Measurements from ENCODE around the gene PCBP3. TPM values are rescaled to one million over a fixed set of nuclear protein-coding genes. Genes with fewer than 3 reads are reported as not detected.
"Not testable (repeated sequence)": the region's sequence is repeated elsewhere in the genome, so short reads cannot be mapped to it uniquely, and the experiment has no call there.

Gene PCBP3
- total RNA-seq, 2 experiments from 2014 or later = 0.86 to 1.2 TPM

- ChIA-PET CTCF (no interaction called here), POLR2A (no interaction called here)
Observed at GRCh38 chr21:45846373-45847160, 203.0 kb downstream of the PCBP3 start.

DNA sequence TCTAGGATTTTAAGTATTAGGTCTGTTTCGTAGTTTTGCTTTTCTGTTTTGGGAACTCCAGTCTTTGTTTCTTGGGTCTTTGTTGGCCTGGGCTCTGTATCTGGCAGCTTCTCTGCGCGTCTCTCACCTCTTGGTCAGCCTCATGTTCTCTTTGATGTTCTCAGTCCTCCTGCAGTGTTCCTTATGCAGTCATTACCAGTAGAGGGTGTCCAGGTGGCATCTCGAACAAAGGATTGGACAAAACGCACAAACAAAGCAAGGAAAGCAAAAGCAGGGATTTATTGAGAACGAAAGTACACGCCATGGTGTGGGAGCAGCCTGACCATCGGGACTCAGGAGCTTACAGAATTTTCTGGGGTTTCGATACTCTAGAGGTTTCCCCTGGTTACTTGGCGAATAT, 204.3 kb downstream of the PCBP3 start:
- POLR2A ChIA-PET = no interaction called here
- CTCF ChIA-PET = no interaction called here

GRCh38 chr21:45848331-45848730, 204.8 kb downstream of the PCBP3 start:
- CTCF ChIA-PET = no interaction called here

GRCh38 chr21:45848805-45849204, 205.3 kb downstream of the PCBP3 start:
- CTCF ChIA-PET = no interaction called here

More at GRCh38 chr21:45848331-45848730, 204.8 kb downstream of the PCBP3 start:
- POLR2A ChIA-PET = no interaction called here

GRCh38 chr21:45849651-45850050, 206.1 kb downstream of the PCBP3 start:
- CTCF ChIA-PET = no interaction called here

More at GRCh38 chr21:45848805-45849204, 205.3 kb downstream of the PCBP3 start:
- POLR2A ChIA-PET = no interaction called here

GRCh38 chr21:45850181-45850580, 206.7 kb downstream of the PCBP3 start:
- CTCF ChIA-PET = no interaction called here

More at GRCh38 chr21:45849651-45850050, 206.1 kb downstream of the PCBP3 start:
- POLR2A ChIA-PET = no interaction called here

DNA sequence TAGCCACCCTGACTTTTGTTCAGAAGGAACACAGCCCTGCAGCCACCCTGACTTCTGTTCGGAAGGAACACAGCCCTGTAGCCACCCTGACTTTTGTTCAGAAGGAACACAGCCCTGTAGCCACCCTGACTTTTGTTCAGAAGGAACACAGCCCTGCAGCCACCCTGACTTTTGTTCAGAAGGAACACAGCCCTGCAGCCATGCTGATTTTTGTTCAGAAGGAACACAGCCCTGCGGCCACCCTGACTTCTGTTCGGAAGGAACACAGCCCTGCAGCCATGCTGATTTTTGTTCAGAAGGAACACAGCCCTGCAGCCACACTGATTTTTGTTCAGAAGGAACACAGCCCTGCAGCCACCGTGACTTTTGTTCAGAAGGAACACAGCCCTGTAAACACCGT, 208.9 kb downstream of the PCBP3 start:
- CTCF ChIA-PET, POLR2A ChIA-PET: not testable (repeated sequence)

More at GRCh38 chr21:45850181-45850580, 206.7 kb downstream of the PCBP3 start:
- POLR2A ChIA-PET = no interaction called here

DNA sequence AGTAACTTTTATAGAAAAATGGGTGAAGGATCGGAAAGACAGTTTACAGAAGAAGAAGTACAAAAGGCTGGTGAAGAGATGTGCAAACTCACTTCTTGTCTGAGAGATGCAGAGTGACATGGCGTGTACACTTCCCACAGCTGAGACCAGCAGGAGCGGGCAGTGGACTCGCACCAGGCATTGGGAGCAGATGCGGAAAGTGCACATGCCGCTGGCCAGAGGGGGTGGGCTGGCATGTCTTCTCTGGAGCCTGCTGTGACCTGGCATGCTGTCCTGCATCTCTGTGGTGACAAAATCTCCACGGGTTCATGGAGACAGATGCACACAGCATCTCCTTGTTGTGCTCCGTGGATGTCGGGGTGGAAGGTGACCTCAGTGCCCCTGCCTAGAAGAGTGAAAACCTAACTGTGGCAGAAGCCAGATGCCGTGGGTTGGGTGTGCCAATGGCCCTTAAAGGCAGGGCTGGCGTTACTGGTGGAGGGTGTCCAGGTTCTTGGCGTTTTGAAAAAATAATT, 209.4 kb downstream of the PCBP3 start:
- CTCF ChIA-PET = no interaction called here
- POLR2A ChIA-PET = no interaction called here

- POLR2A ChIA-PET = no interaction called here
- CTCF ChIA-PET = no interaction called here
Observed at GRCh38 chr21:45853703-45854342, 210.3 kb downstream of the PCBP3 start.

GRCh38 chr21:45854690-45855247, 211.2 kb downstream of the PCBP3 start:
- POLR2A ChIA-PET = no interaction called here
- CTCF ChIA-PET = no interaction called here

- CTCF ChIA-PET = no interaction called here
- POLR2A ChIA-PET = no interaction called here
Observed at GRCh38 chr21:45855248-45855811, 211.8 kb downstream of the PCBP3 start.

- ChIA-PET CTCF (no interaction called here), POLR2A (no interaction called here)
Observed at GRCh38 chr21:45856442-45856841, 212.9 kb downstream of the PCBP3 start.

- POLR2A ChIA-PET = no interaction called here
Observed at GRCh38 chr21:45856906-45857305, 213.4 kb downstream of the PCBP3 start.

GRCh38 chr21:45857761-45858160, 214.2 kb downstream of the PCBP3 start:
- ChIA-PET CTCF (no interaction called here), POLR2A (no interaction called here)

More at GRCh38 chr21:45856906-45857305, 213.4 kb downstream of the PCBP3 start:
- CTCF ChIA-PET = no interaction called here

DNA sequence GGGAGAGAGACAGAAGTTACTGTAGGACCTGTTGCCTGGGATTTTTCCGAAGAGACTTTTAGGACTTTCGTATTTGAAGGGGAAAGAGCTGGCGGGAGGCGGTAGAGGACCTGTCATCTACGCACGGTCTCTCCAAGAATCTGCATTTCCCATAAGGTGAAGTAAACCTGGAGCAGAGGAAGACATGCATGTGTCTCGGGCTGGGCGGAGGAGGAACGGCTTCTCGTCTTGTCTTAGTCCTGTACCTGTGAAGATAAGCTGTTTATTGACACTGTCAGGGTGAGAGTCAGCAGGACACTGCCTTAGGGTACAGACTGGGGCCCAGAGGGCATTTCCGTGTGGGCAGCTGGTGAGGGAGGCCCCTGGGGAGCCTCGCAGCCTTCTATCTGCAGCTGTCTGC, 214.7 kb downstream of the PCBP3 start:
- CTCF ChIA-PET = no interaction called here
- POLR2A ChIA-PET = no interaction called here

- ChIA-PET POLR2A (no interaction called here), CTCF (no interaction called here)
Observed at GRCh38 chr21:45859041-45859761, 215.7 kb downstream of the PCBP3 start.

DNA sequence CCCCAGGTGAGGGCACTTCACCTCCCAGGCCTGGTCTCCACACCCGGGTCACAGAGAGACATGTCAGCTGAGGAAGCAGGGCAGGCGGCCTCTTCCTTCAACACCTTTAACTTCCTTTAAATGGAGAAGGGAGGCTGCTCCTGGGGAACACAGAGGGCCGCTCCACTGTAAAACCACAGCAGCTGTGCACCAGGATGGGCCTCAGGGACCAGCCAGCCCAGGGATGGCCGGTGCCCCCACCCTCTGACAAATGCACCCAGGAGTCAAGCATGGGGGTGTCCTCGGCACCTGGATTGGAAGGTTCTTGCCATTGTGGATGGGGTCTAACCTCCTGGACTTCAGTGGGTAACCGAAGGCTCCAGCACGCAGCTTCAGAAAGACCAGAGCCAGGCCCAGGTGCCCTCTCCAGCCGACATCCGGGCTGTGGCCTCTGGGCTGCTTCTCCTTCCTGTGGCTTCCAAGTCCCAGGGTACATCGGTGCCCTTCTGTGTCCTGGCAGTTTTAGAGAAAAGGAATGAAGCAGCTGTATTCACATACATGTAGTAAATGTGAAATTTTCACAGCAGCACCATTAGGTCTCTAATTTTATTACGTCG, 216.3 kb downstream of the PCBP3 start:
- POLR2A ChIA-PET = no interaction called here

GRCh38 chr21:45860493-45861155, 217.1 kb downstream of the PCBP3 start:
- POLR2A ChIA-PET = no interaction called here
- CTCF ChIA-PET = no interaction called here

More for the DNA sequence above, 216.3 kb downstream of the PCBP3 start:
- CTCF ChIA-PET = no interaction called here

- CTCF ChIA-PET = no interaction called here
Observed at GRCh38 chr21:45861156-45861870, 217.8 kb downstream of the PCBP3 start.

More at GRCh38 chr21:45861156-45861870, 217.8 kb downstream of the PCBP3 start:
- POLR2A ChIA-PET = no interaction called here
